HFFc6 (cell line): ENCODE results near the gene BCL2. TPM values are rescaled to one million over a fixed set of nuclear protein-coding genes. Genes with fewer than 3 reads are reported as not detected.
A peak's percentile ranks its signal among the peaks of the same experiment; 100 is the strongest.
"Not testable (repeated sequence)": the region's sequence is repeated elsewhere in the genome, so short reads cannot be mapped to it uniquely, and the experiment has no call there.

Experiments
- DNase-seq: peaks from one replicate; pipeline ENCODE4 v3.0.0-alpha.2; 2018
- H3K27ac Mint-ChIP-seq: 2 replicates; pipeline ENCODE4 v1.8.0; 2020; ENCODE audit warnings: mild to moderate bottlenecking, mixed read lengths
- H3K27me3 Mint-ChIP-seq: 2 replicates; pipeline ENCODE4 v1.8.0; 2021; ENCODE audit warnings: mild to moderate bottlenecking, moderate library complexity, mixed read lengths; ENCODE audit not compliant: insufficient read depth
- H3K36me3 Mint-ChIP-seq: 2 replicates; pipeline ENCODE4 v1.8.0; 2021; ENCODE audit warnings: low read depth, mixed read lengths
- H3K4me1 Mint-ChIP-seq: 2 replicates; pipeline ENCODE4 v1.8.0; 2020; ENCODE audit warnings: low read depth, mixed read lengths
- H3K4me3 Mint-ChIP-seq: 2 replicates; pipeline ENCODE4 v1.8.0; 2020; ENCODE audit warnings: mild to moderate bottlenecking, moderate library complexity, mixed read lengths
- H3K9me3 Mint-ChIP-seq: 2 replicates; pipeline ENCODE4 v1.8.0; 2020; ENCODE audit warnings: mild to moderate bottlenecking, mixed read lengths
- CTCF ChIP-seq: fragments of 200-600 bp; sonication (generic); IDR thresholded peaks from 2 replicates; pipeline ENCODE4 v1.5.0; 2021; ENCODE audit warnings: antibody characterized with exemption, mild to moderate bottlenecking
- total RNA-seq, 6 experiments: library from RNA; stranded (reverse); fragmentation: NEBNext Ultra II Directional; extraction: Animal tissue kit (Norgen Biotek cat#: 25700); gene quantifications; 2 replicates in 1 of 6; 3 replicates in 5 of 6; pipeline ENCODE4 v1.2.3, GENCODE V29; 2021

BCL2 gene
- total RNA-seq, 6 experiments from 2014 or later: 0.17 to 1.1 (median 0.95) TPM

GRCh38 chr18:63363951-63364350, 44.4 kb upstream of the BCL2 start:
- Mint-ChIP-seq H3K27me3 (0 out of 2 replicates have a peak, but pooled peaks cover 1% of the 10 kb centered on the region), H3K27ac (no peak overlapping the region; the same call in 1 of the 2 replicates), H3K4me1 (peaks cover 36% of the 10 kb centered on the region), H3K9me3 (no peaks in the 10 kb centered on the region), H3K4me3 (no peak overlapping the region), H3K36me3 (peaks cover 27% of the 10 kb centered on the region)
- TF ChIP-seq CTCF: no peak
- no peak for DNase-seq

GRCh38 chr18:63363420-63363819, 43.9 kb upstream of the BCL2 start:
- not testable (repeated sequence) for H3K9me3 Mint-ChIP-seq, H3K27ac Mint-ChIP-seq, H3K27me3 Mint-ChIP-seq, H3K4me3 Mint-ChIP-seq, DNase-seq
- Mint-ChIP-seq H3K36me3 (peaks cover 27% of the 10 kb centered on the region), H3K4me1 (peaks cover 30% of the 10 kb centered on the region)

- Mint-ChIP-seq H3K36me3 (peaks cover 20% of the 10 kb centered on the region), H3K27ac (no peak overlapping the region), H3K4me3 (no peak overlapping the region), H3K9me3 (no peaks in the 10 kb centered on the region), H3K4me1 (no peaks in the 10 kb centered on the region), H3K27me3 (no peaks in the 10 kb centered on the region)
- no peak for DNase-seq
- no peak for TF ChIP-seq CTCF
Observed at GRCh38 chr18:63356272-63356896, 36.8 kb upstream of the BCL2 start.

- no peak for DNase-seq
- no peak for TF ChIP-seq CTCF
- no peak overlapping the region for H3K27ac Mint-ChIP-seq
- H3K36me3 Mint-ChIP-seq: peaks cover 30% of the 10 kb centered on the region
- H3K4me1 Mint-ChIP-seq: peaks cover 23% of the 10 kb centered on the region
- H3K27me3 Mint-ChIP-seq: no peaks in the 10 kb centered on the region; the same call in 1 of the 2 replicates
- H3K4me3 Mint-ChIP-seq: no peak overlapping the region
- no peaks in the 10 kb centered on the region for H3K9me3 Mint-ChIP-seq
Observed at GRCh38 chr18:63350230-63350629, 30.7 kb upstream of the BCL2 start.

GRCh38 chr18:63348508-63349136, 29.1 kb upstream of the BCL2 start:
- no peak for DNase-seq
- no peaks in the 10 kb centered on the region; the same call in 1 of the 2 replicates for H3K27me3 Mint-ChIP-seq
- no peak overlapping the region for H3K4me3 Mint-ChIP-seq
- H3K36me3 Mint-ChIP-seq: peaks cover 38% of the 10 kb centered on the region
- H3K9me3 Mint-ChIP-seq: no peaks in the 10 kb centered on the region
- no peak for TF ChIP-seq CTCF
- peaks cover 23% of the 10 kb centered on the region for H3K4me1 Mint-ChIP-seq
- H3K27ac Mint-ChIP-seq: no peak overlapping the region

- Mint-ChIP-seq H3K9me3 (no peaks in the 10 kb centered on the region), H3K27ac (peak overlapping the region; percentile 67), H3K4me1 (peaks cover 23% of the 10 kb centered on the region), H3K4me3 (no peak overlapping the region), H3K36me3 (peaks cover 38% of the 10 kb centered on the region), H3K27me3 (no peaks in the 10 kb centered on the region; the same call in 1 of the 2 replicates)
- no peak for TF ChIP-seq CTCF
- DNase-seq: no peak
Observed at GRCh38 chr18:63346480-63347183, 27.1 kb upstream of the BCL2 start.
